TTC549 (cell line): Measurements from ENCODE around the gene AKT1S1.

Experiments
- FAIRE-seq: peaks from 2 replicates; lab custom pipeline; 2012; peaks lifted over from hg19 to GRCh38; lab: Jason Lieb, UNC

AKT1S1 gene

DNA sequence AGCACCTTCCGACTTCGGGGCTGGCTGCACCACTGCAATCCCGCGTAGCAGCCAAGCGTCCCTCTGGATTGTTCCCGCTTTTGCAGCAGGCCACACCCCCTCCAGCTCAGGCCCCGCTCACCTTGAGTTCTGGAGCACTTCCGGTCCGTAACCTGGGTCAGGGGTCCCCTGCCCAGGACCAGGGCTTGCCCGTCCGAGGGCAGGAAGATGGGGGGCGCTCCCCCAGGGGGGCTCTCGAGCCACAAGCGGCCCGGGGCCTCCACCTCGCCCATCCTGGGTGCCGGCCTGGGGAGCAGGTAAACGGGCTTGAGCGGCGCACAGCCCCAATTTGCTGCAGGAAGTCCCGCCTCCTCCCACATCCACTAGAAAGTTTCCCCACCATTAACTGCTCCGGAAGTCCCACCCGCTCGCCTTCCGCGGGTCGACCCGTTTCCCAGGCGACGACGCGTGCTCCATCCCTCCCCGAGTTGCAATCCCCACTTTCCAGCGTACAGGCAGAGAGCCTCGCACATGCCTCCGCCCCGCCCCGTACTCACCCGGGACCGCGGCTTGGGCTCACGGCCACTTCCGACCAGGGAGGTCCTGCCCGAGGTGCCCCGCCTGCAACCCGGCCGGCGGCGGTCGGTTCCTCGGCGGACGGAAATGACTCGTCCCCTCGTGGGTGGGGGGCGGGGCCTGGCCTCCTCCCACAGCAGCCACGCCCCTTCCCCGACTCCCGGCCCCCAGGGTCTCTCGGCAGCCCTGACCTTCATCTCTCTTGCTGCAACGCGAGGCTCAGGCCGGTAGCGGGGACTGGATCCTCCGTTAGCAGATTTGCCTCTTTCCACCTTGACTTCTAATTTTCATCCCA is 10.0 kb downstream of the AKT1S1 start, which contains the start of gene PNKP:
Gene PNKP, minus strand, starts transcription at position 644 of the 850 bp plus-strand sequence. Its CDS starts 372 bp downstream, at position 272.
- FAIRE-seq: no peak

DNA sequence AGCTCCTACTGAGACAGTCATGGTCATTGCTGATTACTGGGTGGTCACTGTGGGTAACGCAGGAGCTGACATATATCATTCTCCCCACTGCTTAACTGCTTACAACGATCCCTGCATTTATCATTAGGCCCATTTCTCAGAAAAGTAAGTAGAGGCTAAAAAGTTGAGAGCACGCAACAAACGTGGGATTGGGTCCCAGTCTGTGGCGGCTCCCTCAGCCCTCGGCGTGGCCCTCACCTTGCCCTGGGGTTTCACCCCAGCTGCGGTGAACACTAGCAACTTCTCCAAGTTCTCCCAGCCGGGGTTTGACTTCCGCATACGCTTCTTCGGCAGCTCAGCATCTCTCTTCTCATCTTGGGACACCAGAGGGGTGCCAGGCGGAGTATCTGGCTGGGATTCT is 12.3 kb downstream of the AKT1S1 start:
- no peak for FAIRE-seq

GRCh38 chr19:49863935-49864320 is 13.2 kb downstream of the AKT1S1 start:
- FAIRE-seq: no peak

- no peak for FAIRE-seq
Observed at GRCh38 chr19:49863254-49863934, 13.8 kb downstream of the AKT1S1 start.

GRCh38 chr19:49862391-49863253 is 14.5 kb downstream of the AKT1S1 start:
- FAIRE-seq: no peak

DNA sequence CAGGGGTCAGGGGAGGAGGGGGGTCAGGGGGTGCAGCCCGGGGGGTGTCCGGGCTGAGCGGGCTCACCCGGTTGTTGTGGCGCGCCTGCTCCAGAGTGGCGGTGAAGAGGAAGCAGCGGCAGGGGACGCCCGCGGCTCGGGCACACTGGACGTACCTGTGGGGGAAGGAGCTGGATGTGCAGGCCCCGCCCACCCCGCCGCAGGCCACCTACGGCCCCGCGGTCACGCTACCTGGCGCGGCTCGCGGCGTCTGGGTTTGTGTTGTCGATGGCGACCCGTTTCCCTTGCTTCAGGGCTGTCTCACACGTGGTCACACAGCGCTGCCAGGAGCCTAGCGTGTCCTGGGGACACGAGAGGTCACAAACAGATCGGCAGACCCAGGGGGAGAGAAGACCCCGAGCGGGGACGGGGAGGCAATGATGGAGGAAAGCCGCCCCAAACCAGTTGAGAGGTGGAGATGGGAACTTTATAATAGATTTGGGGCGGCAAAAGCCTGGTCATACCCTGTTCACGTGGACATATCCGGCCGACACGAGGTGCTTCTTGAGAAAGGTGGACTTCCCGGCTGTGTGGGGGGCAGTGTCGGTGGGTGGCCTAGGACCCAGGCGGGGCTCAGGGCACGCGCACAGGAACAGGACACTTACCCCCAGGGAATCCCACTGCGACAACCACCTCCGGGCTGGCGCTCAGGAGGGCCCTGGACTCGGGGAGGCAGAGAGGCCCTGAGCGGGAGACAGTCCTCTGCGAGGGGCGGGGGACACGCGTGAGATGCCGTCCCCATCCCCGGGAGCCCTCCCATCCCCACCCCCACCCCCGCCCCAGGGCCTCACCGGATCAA is 15.4 kb downstream of the AKT1S1 start:
- no peak for FAIRE-seq

GRCh38 chr19:49861107-49861506 is 16.0 kb downstream of the AKT1S1 start:
- no peak for FAIRE-seq

DNA sequence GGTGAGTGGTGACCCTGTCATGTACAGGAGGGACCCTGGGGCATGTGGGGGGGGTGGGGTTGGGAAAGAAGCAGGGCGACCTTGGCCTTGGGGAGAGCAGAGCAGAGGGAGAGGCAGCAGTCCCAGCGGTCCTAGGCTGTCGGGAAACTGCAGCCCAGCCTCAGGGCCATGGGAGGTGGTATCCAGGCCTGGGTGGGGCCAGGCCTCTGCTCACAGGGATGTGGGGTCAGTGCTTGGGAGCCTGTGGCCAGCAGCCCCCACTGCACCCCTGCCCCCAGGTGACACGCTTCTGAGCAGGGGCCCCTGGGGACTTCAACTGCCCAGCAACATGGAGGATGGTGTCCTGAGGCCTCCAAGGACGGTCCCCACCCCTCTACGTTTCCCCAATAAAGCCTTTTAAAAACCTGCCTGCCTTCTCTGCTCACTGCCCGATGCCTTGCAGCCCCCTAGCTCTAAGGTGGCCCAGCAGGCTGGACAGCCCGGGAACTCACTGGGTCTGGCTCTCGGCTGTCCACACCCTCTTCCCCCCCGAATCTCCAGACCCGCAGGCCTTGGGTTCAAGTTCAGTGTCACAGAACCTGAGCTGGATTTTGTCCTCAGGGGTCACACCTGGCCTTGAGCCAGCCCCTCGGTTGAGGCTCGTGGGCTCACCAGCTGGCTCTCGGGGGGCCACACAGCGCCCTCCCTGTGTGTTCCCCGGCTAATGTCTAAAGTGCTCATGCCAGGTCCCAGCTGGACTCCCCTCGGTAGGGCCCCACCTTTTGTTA is 16.6 kb downstream of the AKT1S1 start:
- FAIRE-seq: no peak

DNA sequence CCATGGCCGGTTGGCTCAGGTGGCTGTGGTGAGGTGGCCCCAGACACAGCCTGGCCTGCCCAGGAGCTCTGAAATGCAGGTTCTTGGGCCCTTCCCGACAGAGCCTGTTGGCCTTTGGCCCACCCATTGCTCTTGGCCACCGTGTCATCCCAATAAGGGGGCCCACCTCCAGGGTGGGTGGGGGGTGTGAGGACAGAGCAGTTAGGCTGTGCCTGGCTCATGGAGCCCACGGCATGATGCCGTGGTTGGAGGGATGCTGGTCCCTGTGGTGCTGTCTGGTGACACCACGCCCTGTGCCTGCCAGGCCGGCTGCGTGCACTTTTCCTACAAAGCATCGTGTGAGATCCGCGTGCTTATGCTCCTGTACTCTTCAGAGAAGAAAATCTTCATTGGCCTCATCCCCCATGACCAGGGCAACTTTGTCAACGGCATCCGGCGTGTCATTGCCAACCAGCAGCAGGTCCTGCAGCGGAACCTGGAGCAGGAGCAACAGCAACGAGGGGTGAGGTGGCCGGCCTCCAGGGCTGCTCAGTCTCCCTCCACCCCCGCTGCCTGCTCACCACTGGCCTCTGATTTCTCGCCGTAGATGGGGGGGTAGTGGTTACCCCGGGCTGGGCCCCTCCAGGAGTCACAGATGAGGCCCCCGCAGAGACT is 17.3 kb downstream of the AKT1S1 start:
- FAIRE-seq: no peak

DNA sequence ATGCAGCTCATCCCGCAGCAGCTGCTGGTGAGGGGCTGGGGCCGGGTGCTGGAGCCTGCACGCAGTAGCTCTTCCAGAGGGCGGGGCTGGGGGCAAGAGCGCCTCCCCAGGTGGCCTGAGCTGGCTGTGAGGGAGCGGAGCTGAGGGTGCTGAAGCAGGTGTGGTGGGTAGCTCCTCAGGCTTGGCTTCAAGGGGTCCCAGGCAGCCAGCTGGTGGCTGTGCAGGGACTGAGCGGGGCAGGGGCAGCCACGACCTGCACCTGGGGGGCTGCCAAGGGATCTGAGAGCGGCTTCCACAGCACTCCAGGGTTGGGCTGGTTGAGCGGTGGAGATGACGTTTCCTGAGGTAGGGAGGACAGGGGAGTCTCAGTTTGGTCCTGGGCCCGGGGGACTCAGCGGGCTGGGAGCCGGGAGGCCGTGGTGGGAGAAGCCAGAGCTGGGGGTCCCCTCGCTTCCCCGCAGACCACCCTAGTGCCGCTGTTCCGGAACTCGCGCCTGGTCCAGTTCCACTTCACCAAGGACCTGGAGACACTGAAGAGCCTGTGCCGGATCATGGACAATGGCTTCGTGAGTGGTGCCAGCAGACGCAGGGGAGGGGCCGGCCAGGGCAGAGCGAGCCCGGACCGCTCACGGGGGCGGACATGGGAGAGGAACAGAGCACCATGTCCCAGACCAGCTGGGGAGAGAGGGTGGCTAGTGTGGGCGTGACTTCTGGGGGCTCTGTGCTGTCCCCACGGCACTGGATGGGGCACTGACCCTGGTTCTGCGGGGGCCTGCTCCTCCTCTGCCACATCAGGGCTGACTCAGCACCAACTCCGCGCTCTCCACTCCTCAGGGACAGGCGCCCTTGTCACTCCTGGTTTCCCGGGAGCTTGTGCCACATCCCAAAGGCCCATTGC is 18.8 kb downstream of the AKT1S1 start:
- FAIRE-seq: no peak

GRCh38 chr19:49857838-49858087 is 19.4 kb downstream of the AKT1S1 start:
- FAIRE-seq: no peak

DNA sequence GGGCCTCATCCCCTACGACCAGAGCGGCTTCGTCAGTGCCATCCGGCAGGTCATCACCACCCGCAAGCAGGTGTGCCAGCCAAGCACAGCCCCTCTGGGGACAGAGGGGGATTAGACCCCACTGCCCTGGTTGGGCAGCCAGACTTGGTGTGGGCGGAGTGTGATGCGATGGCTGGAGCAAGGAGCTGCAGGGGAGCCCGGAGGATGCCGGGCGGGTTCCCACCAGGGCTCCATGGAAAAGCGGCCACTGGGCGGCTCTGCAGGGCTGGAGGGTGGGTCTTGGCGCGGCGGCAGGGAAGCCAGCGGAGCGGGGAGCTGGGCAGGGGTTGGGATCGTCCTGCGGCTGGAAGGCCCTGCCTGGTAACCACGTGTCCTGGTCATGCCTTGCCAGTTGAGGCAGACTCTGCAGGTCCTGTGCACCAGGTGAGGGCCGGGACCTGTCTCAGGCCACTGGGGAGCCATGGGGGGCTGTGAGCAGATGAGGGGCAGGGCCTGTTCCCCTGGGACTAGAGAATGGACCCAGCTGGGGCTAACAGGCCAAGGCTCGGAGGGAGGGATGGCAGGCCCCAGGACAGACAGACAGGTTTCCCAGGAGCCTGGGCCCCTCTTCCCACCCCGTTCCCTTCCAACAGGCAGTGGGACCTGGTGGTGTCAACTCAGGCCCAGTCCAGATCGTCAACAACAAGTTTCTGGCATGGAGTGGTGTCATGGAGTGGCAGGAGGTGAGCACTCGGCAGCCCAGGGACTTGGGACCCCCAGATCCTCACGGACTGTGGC is 19.9 kb downstream of the AKT1S1 start:
- FAIRE-seq: no peak

DNA sequence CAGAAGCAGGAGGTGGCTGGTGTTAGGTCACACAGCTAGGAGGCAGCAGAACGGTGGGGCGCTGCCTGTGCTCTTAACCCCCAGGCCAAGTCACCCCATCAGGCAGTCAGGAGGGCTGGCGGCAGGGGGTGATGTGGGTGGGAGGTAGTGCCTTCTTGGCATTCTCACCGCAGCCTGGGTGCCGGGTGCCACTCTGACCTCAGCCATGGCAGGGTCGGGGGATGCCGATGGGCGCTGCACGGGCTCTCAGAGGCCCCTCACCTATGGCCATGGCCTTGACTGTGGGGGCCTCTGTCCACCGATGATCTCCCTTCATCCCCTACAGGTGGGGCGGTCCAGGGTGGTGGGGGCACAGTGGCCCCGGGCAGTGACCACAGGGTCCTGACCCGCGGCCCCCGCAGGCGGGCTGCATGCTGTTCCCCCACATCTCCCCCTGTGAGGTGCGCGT is 20.6 kb downstream of the AKT1S1 start:
- no peak for FAIRE-seq

GRCh38 chr19:49855676-49856573 is 21.2 kb downstream of the AKT1S1 start:
- FAIRE-seq: no peak

GRCh38 chr19:49855277-49855675 is 21.9 kb downstream of the AKT1S1 start:
- no peak for FAIRE-seq

DNA sequence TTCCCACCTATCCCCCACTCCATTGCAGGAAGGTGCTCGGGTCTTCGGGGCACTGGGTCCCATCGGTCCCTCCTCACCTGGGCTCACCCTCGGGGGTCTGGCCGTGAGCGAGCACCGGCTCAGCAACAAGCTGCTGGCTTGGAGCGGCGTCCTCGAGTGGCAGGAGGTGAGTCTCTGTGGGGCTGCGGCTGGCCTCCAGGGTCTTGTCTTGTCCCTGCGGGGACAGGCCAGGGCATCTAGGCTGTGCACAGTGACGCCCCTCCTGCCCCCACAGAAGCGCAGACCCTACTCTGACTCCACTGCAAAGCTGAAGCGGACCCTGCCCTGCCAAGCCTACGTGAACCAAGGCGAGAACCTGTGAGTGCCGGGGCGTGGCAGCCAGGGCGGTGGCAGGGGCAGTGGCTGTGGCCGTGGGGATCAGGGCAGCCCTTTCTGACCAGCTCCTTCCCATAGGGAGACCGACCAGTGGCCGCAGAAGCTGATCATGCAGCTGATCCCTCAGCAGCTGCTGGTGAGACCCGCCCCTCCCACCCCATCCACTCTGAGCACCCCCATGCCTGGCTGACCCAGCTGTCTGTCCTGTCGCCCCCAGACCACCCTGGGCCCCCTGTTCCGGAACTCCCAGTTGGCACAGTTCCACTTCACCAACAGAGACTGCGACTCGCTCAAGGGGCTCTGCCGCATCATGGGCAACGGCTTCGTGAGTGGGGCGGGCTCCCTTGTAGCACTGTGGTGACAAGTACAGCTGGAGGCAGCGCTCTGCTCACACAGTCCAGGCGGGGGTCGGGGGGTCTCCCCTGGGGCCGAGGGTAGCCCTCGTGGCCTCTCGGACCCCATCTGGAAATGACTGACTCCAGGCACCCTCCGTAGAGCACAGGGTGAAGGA is 22.5 kb downstream of the AKT1S1 start:
- no peak for FAIRE-seq
